ENCODE data around the gene ATP5ME. TPM values are rescaled to one million over a fixed set of nuclear protein-coding genes. Genes with fewer than 3 reads are reported as not detected.

Gene ATP5ME
- total and polyA plus RNA-seq, 2 donors (not counting 1 experiment from before 2014, with no cell fraction given) = 257 to 356 TPM

GRCh38 chr4:675980-676870 is 2.1 kb upstream of the ATP5ME start:
- Histone ChIP-seq H3K36me3 (ENCODE audit: control insufficient read depth, insufficient read depth, low read length) (peaks cover 7% of the 10 kb centered on the region), H3K9me3 (ENCODE audit: control insufficient read depth, insufficient read depth, low read depth, low read length) (no peaks in the 10 kb centered on the region), H3K4me2 (ENCODE audit: extremely low read depth, insufficient read depth, low read length) (no peak overlapping the region), H2AFZ (ENCODE audit: low read length) (no peak overlapping the region), H3K9ac (ENCODE audit: insufficient read depth, low read length) (no peak overlapping the region), H4K20me1 (ENCODE audit: control insufficient read depth, extremely low read depth, insufficient read depth, low read length) (no peaks in the 10 kb centered on the region), H3K27ac (ENCODE audit: insufficient read depth, low read length) (no peak overlapping the region), H3K4me1 (ENCODE audit: control insufficient read depth, extremely low read depth, insufficient read depth, low read length) (peaks cover 4% of the 10 kb centered on the region), H3K4me3 (replicated peaks in 1 of 4; ENCODE audit: control extremely low read depth in 1 of 4, insufficient read depth in 1 of 4, low read depth in 3 of 4, low read length in 4 of 4) (no peak overlapping the region), H3K79me2 (ENCODE audit: control insufficient read depth, insufficient read depth, low read length) (peaks cover 13% of the 10 kb centered on the region), H3K27me3 (ENCODE audit: control insufficient read depth, insufficient read depth, low read length) (no peaks in the 10 kb centered on the region)
- TF ChIP-seq, protein P1, sequence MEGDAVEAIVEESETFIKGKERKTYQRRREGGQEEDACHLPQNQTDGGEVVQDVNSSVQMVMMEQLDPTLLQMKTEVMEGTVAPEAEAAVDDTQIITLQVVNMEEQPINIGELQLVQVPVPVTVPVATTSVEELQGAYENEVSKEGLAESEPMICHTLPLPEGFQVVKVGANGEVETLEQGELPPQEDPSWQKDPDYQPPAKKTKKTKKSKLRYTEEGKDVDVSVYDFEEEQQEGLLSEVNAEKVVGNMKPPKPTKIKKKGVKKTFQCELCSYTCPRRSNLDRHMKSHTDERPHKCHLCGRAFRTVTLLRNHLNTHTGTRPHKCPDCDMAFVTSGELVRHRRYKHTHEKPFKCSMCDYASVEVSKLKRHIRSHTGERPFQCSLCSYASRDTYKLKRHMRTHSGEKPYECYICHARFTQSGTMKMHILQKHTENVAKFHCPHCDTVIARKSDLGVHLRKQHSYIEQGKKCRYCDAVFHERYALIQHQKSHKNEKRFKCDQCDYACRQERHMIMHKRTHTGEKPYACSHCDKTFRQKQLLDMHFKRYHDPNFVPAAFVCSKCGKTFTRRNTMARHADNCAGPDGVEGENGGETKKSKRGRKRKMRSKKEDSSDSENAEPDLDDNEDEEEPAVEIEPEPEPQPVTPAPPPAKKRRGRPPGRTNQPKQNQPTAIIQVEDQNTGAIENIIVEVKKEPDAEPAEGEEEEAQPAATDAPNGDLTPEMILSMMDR (conservative IDR thresholded peaks at IDR 0.05 in 1 of 2, IDR thresholded peaks at IDR 0.05 in 1 of 2; ENCODE audit: low read depth in 1 of 2, low read length in 2 of 2) = no peak
- no peak for TF ChIP-seq EZH2 (IDR thresholded peaks at IDR 0.05; ENCODE audit: low read length, missing control alignments)
- no peak for DNase-seq (ENCODE audit: low read depth in 2 of 2)

GRCh38 chr4:675036-675882 is 1.2 kb upstream of the ATP5ME start:
- no peaks in the 10 kb centered on the region for H4K20me1 ChIP-seq (ENCODE audit: control insufficient read depth, extremely low read depth, insufficient read depth, low read length)
- peaks cover 13% of the 10 kb centered on the region for H3K79me2 ChIP-seq (ENCODE audit: control insufficient read depth, insufficient read depth, low read length)
- H3K4me2 ChIP-seq (ENCODE audit: extremely low read depth, insufficient read depth, low read length) = peak overlapping the region; percentile 94
- H3K4me1 ChIP-seq (ENCODE audit: control insufficient read depth, extremely low read depth, insufficient read depth, low read length) = peaks cover 4% of the 10 kb centered on the region
- peaks cover 9% of the 10 kb centered on the region for H3K36me3 ChIP-seq (ENCODE audit: control insufficient read depth, insufficient read depth, low read length)
- H3K27ac ChIP-seq (ENCODE audit: insufficient read depth, low read length) = peak overlapping the region; percentile 96
- no peak overlapping the region for H2AFZ ChIP-seq (ENCODE audit: low read length)
- TF ChIP-seq, protein P1 (conservative IDR thresholded peaks at IDR 0.05 in 1 of 2, IDR thresholded peaks at IDR 0.05 in 1 of 2; ENCODE audit: low read depth in 1 of 2, low read length in 2 of 2) = no peak
- no peak for TF ChIP-seq EZH2 (IDR thresholded peaks at IDR 0.05; ENCODE audit: low read length, missing control alignments)
- H3K4me3 ChIP-seq (replicated peaks in 1 of 4; ENCODE audit: control extremely low read depth in 1 of 4, insufficient read depth in 1 of 4, low read depth in 3 of 4, low read length in 4 of 4) = peak overlapping the region; percentile 62 to 99 (median 89)
- H3K27me3 ChIP-seq (ENCODE audit: control insufficient read depth, insufficient read depth, low read length) = no peaks in the 10 kb centered on the region
- H3K9ac ChIP-seq (ENCODE audit: insufficient read depth, low read length) = peak overlapping the region; percentile 98
- no peak for DNase-seq (ENCODE audit: low read depth in 2 of 2)
- H3K9me3 ChIP-seq (ENCODE audit: control insufficient read depth, insufficient read depth, low read depth, low read length) = no peaks in the 10 kb centered on the region

Measured in fibroblast of lung (primary cell).